Measurements from ENCODE around the gene PARD3.
A peak's percentile ranks its signal among the peaks of the same experiment; 100 is the strongest.
"Not testable (repeated sequence)": the region's sequence is repeated elsewhere in the genome, so short reads cannot be mapped to it uniquely, and the experiment has no call there.

Gene PARD3

GRCh38 chr10:34710391-34710751, 104.7 kb downstream of the PARD3 start:
- Histone ChIP-seq H3K79me2 (ENCODE audit: insufficient read depth, low read depth) (peaks cover 22% of the 10 kb centered on the region; the same call in 1 of the 2 replicates), H3K27ac (no peak overlapping the region)

GRCh38 chr10:34709637-34710390, 105.3 kb downstream of the PARD3 start:
- Histone ChIP-seq H2AFZ (ENCODE audit: low read depth) (no peak overlapping the region), H3K79me2 (ENCODE audit: insufficient read depth, low read depth) (peaks cover 18% of the 10 kb centered on the region; the same call in 1 of the 2 replicates), H3K4me1 (ENCODE audit: low read depth, poor library complexity, severe bottlenecking) (peaks cover 30% of the 10 kb centered on the region), H3K36me3 (ENCODE audit: insufficient read depth) (no peaks in the 10 kb centered on the region), H3K4me3 (IDR thresholded peaks at IDR 0.05; ENCODE audit: insufficient read depth, low read depth, low read length) (no peak overlapping the region), H3K27me3 (ENCODE audit: insufficient read depth, low read depth) (no peaks in the 10 kb centered on the region; the same call in 1 of the 2 replicates), H3K9ac (no peak overlapping the region), H3K27ac (no peak overlapping the region), H4K20me1 (ENCODE audit: insufficient read depth) (peaks cover 32% of the 10 kb centered on the region), H3K4me2 (no peak overlapping the region)
- no peak for TF ChIP-seq CTCF (conservative IDR thresholded peaks at IDR 0.05; ENCODE audit: low read depth, low read length)

More at GRCh38 chr10:34710391-34710751, 104.7 kb downstream of the PARD3 start:
- Histone ChIP-seq H3K4me2 (no peak overlapping the region), H3K9ac (no peak overlapping the region), H3K4me3 (IDR thresholded peaks at IDR 0.05; ENCODE audit: insufficient read depth, low read depth, low read length) (no peak overlapping the region), H3K27me3 (ENCODE audit: insufficient read depth, low read depth) (peaks cover 3% of the 10 kb centered on the region; the same call in 1 of the 2 replicates), H4K20me1 (ENCODE audit: insufficient read depth) (peaks cover 30% of the 10 kb centered on the region), H3K36me3 (ENCODE audit: insufficient read depth) (no peaks in the 10 kb centered on the region), H2AFZ (ENCODE audit: low read depth) (no peak overlapping the region), H3K4me1 (ENCODE audit: low read depth, poor library complexity, severe bottlenecking) (peaks cover 24% of the 10 kb centered on the region)
- TF ChIP-seq CTCF (conservative IDR thresholded peaks at IDR 0.05; ENCODE audit: low read depth, low read length): no peak

- Histone ChIP-seq H3K79me2 (ENCODE audit: insufficient read depth, low read depth) (peaks cover 38% of the 10 kb centered on the region), H3K4me3 (IDR thresholded peaks at IDR 0.05; ENCODE audit: insufficient read depth, low read depth, low read length) (no peak overlapping the region), H3K4me1 (ENCODE audit: low read depth, poor library complexity, severe bottlenecking) (peaks cover 41% of the 10 kb centered on the region), H3K27ac (no peak overlapping the region), H2AFZ (ENCODE audit: low read depth) (no peak overlapping the region), H3K9ac (no peak overlapping the region), H4K20me1 (ENCODE audit: insufficient read depth) (peaks cover 50% of the 10 kb centered on the region), H3K27me3 (ENCODE audit: insufficient read depth, low read depth) (no peaks in the 10 kb centered on the region; the same call in 1 of the 2 replicates), H3K36me3 (ENCODE audit: insufficient read depth) (no peaks in the 10 kb centered on the region), H3K4me2 (no peak overlapping the region)
- no peak for TF ChIP-seq CTCF (conservative IDR thresholded peaks at IDR 0.05; ENCODE audit: low read depth, low read length)
Observed at GRCh38 chr10:34707656-34708055, 107.4 kb downstream of the PARD3 start.

GRCh38 chr10:34706992-34707391, 108.1 kb downstream of the PARD3 start:
- not testable (repeated sequence) for H2AFZ ChIP-seq (ENCODE audit: low read depth); H3K4me3 ChIP-seq (IDR thresholded peaks at IDR 0.05; ENCODE audit: insufficient read depth, low read depth, low read length); H3K27me3 ChIP-seq (ENCODE audit: insufficient read depth, low read depth); H3K4me2 ChIP-seq; H3K36me3 ChIP-seq (ENCODE audit: insufficient read depth); H3K27ac ChIP-seq; H3K9ac ChIP-seq
- Histone ChIP-seq H4K20me1 (ENCODE audit: insufficient read depth) (peaks cover 53% of the 10 kb centered on the region), H3K4me1 (ENCODE audit: low read depth, poor library complexity, severe bottlenecking) (peaks cover 41% of the 10 kb centered on the region), H3K79me2 (ENCODE audit: insufficient read depth, low read depth) (peaks cover 42% of the 10 kb centered on the region)

GRCh38 chr10:34706147-34706546, 108.9 kb downstream of the PARD3 start:
- Histone ChIP-seq H3K27ac (no peak overlapping the region), H3K4me2 (peak overlapping the region; percentile 50), H3K4me1 (ENCODE audit: low read depth, poor library complexity, severe bottlenecking) (peaks cover 41% of the 10 kb centered on the region), H3K9ac (no peak overlapping the region), H2AFZ (ENCODE audit: low read depth) (no peak overlapping the region), H3K36me3 (ENCODE audit: insufficient read depth) (no peaks in the 10 kb centered on the region), H3K27me3 (ENCODE audit: insufficient read depth, low read depth) (no peaks in the 10 kb centered on the region; the same call in 1 of the 2 replicates), H4K20me1 (ENCODE audit: insufficient read depth) (peaks cover 53% of the 10 kb centered on the region), H3K79me2 (ENCODE audit: insufficient read depth, low read depth) (peaks cover 47% of the 10 kb centered on the region), H3K4me3 (IDR thresholded peaks at IDR 0.05; ENCODE audit: insufficient read depth, low read depth, low read length) (no peak overlapping the region)
- no peak for TF ChIP-seq CTCF (conservative IDR thresholded peaks at IDR 0.05; ENCODE audit: low read depth, low read length)

Measured in KMS-11 (cell line).